ENCODE data around the gene FBN1. TPM values are rescaled to one million over a fixed set of nuclear protein-coding genes. Genes with fewer than 3 reads are reported as not detected.

The FBN1 gene
- total RNA-seq, 1 donor from 2014 or later = 102 TPM

- intact Hi-C loops (cut with DNase I) = loop anchor here (10.0 kb wide), 1 partner anchor 97 kb away; no protein-coding TSS in a partner anchor
- Histone ChIP-seq H3K27ac (peak overlapping the region; percentile 93), H3K4me1 (peaks cover 41% of the 10 kb centered on the region)
These were observed 4.1 kb downstream of the FBN1 start for GRCh38 chr15:48641416-48641815.

GRCh38 chr15:48638963-48639362 lies 6.5 kb downstream of the FBN1 start:
- Histone ChIP-seq H3K4me1 (peaks cover 48% of the 10 kb centered on the region), H3K27me3 (no peaks in the 10 kb centered on the region), H3K4me3 (no peak overlapping the region), H3K9me3 (no peaks in the 10 kb centered on the region), H3K27ac (no peak overlapping the region), H3K36me3 (no peaks in the 10 kb centered on the region)
- intact Hi-C loops (cut with DNase I) = no loop called here
- DNase-seq (ENCODE audit: extremely low spot score in 2 of 2) = no peak
- TF ChIP-seq, protein P1, sequence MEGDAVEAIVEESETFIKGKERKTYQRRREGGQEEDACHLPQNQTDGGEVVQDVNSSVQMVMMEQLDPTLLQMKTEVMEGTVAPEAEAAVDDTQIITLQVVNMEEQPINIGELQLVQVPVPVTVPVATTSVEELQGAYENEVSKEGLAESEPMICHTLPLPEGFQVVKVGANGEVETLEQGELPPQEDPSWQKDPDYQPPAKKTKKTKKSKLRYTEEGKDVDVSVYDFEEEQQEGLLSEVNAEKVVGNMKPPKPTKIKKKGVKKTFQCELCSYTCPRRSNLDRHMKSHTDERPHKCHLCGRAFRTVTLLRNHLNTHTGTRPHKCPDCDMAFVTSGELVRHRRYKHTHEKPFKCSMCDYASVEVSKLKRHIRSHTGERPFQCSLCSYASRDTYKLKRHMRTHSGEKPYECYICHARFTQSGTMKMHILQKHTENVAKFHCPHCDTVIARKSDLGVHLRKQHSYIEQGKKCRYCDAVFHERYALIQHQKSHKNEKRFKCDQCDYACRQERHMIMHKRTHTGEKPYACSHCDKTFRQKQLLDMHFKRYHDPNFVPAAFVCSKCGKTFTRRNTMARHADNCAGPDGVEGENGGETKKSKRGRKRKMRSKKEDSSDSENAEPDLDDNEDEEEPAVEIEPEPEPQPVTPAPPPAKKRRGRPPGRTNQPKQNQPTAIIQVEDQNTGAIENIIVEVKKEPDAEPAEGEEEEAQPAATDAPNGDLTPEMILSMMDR (IDR thresholded peaks at IDR 0.05) = no peak
- TF ChIP-seq POLR2AphosphoS5 (IDR thresholded peaks at IDR 0.05; ENCODE audit: insufficient read depth in 1 of 2, low read depth in 1 of 2) = no peak
- TF ChIP-seq POLR2A (IDR thresholded peaks at IDR 0.05) = no peak

More at GRCh38 chr15:48641416-48641815, 4.1 kb downstream of the FBN1 start:
- Histone ChIP-seq H3K27me3 (no peaks in the 10 kb centered on the region), H3K9me3 (no peaks in the 10 kb centered on the region), H3K4me3 (peak overlapping the region in 1 of 2 donors; percentile 84), H3K36me3 (no peaks in the 10 kb centered on the region)
- no peak for DNase-seq (ENCODE audit: extremely low spot score in 2 of 2)
- TF ChIP-seq POLR2AphosphoS5 (IDR thresholded peaks at IDR 0.05; ENCODE audit: insufficient read depth in 1 of 2, low read depth in 1 of 2) = no peak
- TF ChIP-seq, protein P1 (IDR thresholded peaks at IDR 0.05) = peak in 1 of 3 experiments; percentile 22

DNA sequence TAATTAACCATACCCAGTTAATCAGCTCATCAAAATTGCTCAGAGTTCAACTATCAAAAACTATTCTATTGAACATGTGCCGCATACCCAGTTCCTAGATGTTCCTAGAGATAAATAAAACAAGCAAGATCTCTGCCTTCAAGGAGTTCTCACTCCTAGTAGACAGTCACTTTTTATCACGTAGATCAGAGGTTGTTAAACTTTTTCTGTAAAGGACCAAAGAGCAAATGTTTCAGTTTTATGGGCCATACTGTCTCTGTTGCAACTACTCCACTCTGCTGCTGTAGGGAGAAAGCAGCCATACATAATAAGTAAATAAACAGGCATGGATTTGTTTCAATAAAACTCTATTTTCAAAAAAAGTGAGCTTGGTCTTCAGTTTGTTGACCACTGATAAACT lies 7.9 kb downstream of the FBN1 start:
- DNase-seq (ENCODE audit: extremely low spot score in 2 of 2) = no peak
- intact Hi-C loops (cut with DNase I) = no loop called here
- Histone ChIP-seq H3K27me3 (no peaks in the 10 kb centered on the region), H3K36me3 (no peaks in the 10 kb centered on the region), H3K4me1 (peaks cover 59% of the 10 kb centered on the region), H3K27ac (no peak overlapping the region), H3K4me3 (no peak overlapping the region), H3K9me3 (no peaks in the 10 kb centered on the region)
- no peak for TF ChIP-seq POLR2A (IDR thresholded peaks at IDR 0.05)
- TF ChIP-seq, protein P1 (IDR thresholded peaks at IDR 0.05) = no peak
- no peak for TF ChIP-seq POLR2AphosphoS5 (IDR thresholded peaks at IDR 0.05; ENCODE audit: insufficient read depth in 1 of 2, low read depth in 1 of 2)

GRCh38 chr15:48636511-48636910 lies 9.0 kb downstream of the FBN1 start:
- H3K27me3 ChIP-seq = no peaks in the 10 kb centered on the region
- DNase-seq (ENCODE audit: extremely low spot score in 2 of 2) = no peak
- intact Hi-C loops (cut with DNase I) = no loop called here
- peaks cover 48% of the 10 kb centered on the region for H3K4me1 ChIP-seq
- H3K36me3 ChIP-seq = no peaks in the 10 kb centered on the region
- no peaks in the 10 kb centered on the region for H3K9me3 ChIP-seq
- H3K27ac ChIP-seq = no peak overlapping the region
- TF ChIP-seq POLR2AphosphoS5 (IDR thresholded peaks at IDR 0.05; ENCODE audit: insufficient read depth in 1 of 2, low read depth in 1 of 2) (no peak), POLR2A (IDR thresholded peaks at IDR 0.05) (no peak)
- TF ChIP-seq, protein P1 (IDR thresholded peaks at IDR 0.05) = no peak
- no peak overlapping the region for H3K4me3 ChIP-seq

DNA sequence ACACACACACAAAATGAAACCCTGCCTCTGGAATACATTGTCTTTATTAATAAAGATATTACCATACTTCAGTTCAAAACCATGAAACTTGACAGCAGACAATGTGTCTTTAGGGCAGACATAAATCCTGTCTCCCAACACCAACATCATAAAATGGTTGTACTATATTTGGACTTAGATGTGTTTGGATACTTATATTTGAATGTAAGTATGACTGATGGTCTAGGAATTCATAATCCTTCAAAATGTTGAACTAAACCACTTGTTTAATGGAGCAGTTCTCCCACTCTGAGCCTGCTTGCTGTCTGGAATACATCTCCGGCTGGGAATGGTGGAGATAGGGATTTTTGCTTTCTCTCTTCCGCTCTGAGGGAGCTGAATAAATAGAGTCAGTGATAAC lies 10.6 kb downstream of the FBN1 start:
- no peak for TF ChIP-seq POLR2AphosphoS5 (IDR thresholded peaks at IDR 0.05; ENCODE audit: insufficient read depth in 1 of 2, low read depth in 1 of 2)
- no peak for TF ChIP-seq POLR2A (IDR thresholded peaks at IDR 0.05)
- TF ChIP-seq, protein P1 (IDR thresholded peaks at IDR 0.05) = no peak
- Histone ChIP-seq H3K9me3 (no peaks in the 10 kb centered on the region), H3K27me3 (no peaks in the 10 kb centered on the region), H3K27ac (no peak overlapping the region), H3K36me3 (no peaks in the 10 kb centered on the region), H3K4me1 (peaks cover 41% of the 10 kb centered on the region), H3K4me3 (no peak overlapping the region)
- intact Hi-C loops (cut with DNase I) = no loop called here
- DNase-seq (ENCODE audit: extremely low spot score in 2 of 2) = no peak

Measured in vagina (tissue), 2 donors.